Measurements from ENCODE around the gene LBX2. TPM values are rescaled to one million over a fixed set of nuclear protein-coding genes. Genes with fewer than 3 reads are reported as not detected.
A peak's percentile ranks its signal among the peaks of the same experiment; 100 is the strongest.

Gene LBX2
- total and polyA plus RNA-seq, 9 of the 15 experiments (the other 6 are each of a cell fraction or from before 2014, with no cell fraction given), result 0.39 to 6.2 (median 1.8) TPM; not detected in 1

DNA sequence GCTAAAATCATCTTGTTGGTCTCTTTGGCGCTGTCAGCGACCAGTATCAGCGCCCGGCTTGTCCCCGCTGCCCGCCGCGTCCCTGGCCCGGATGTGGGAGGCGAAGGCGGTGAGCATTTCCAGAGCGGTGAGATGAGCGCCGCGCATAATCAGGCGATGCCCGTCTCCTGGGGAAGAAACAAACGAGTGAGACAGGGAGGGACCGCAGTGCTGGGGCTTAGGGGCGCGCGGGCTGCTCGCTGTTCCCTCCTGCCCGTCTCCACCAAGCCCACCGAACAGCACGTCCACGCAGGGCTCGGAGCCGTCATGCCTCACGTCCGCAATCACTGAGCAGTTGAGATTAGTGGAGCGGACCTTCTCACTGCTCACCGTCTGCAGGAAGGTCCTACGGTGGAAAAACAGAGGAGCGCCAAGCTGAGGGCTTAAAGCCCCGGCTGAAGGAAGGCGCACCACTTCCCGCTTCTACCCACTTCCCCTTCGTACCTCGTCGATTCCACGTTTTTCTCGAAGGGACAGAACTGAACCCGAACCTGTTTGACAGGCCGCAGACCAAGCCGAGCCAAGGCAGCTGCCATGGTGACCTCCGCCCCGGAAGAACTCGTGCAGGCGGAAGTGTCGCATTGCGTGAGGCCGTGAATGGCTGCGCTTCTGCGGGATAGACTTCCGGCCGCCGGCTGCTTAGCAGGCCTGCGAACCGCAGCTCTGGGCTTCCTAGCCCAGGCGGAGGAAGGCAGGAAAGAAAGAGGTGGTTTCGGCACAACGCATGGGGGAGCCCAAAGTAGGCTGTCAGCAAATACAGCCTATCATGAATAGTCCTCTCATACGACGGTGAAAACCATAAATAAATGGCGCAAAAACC is 27.1 kb downstream of the LBX2 start, which contains the start of gene MRPL53 (continued):
- TF ChIP-seq, protein P1, sequence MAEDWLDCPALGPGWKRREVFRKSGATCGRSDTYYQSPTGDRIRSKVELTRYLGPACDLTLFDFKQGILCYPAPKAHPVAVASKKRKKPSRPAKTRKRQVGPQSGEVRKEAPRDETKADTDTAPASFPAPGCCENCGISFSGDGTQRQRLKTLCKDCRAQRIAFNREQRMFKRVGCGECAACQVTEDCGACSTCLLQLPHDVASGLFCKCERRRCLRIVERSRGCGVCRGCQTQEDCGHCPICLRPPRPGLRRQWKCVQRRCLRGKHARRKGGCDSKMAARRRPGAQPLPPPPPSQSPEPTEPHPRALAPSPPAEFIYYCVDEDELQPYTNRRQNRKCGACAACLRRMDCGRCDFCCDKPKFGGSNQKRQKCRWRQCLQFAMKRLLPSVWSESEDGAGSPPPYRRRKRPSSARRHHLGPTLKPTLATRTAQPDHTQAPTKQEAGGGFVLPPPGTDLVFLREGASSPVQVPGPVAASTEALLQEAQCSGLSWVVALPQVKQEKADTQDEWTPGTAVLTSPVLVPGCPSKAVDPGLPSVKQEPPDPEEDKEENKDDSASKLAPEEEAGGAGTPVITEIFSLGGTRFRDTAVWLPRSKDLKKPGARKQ (CRISPR knock-in tag; IDR thresholded peaks at IDR 0.05), result no peak
- TF ChIP-seq CEBPZ (IDR thresholded peaks at IDR 0.05; ENCODE audit: borderline replicate concordance, low read depth, low read length) (no peak), ZNF75A (CRISPR knock-in tag; IDR thresholded peaks at IDR 0.05) (no peak), PTRF (tag; IDR thresholded peaks at IDR 0.05) (no peak), FOXP4 (CRISPR knock-in tag; IDR thresholded peaks at IDR 0.05; ENCODE audit: borderline replicate concordance) (no peak), ZNF668 (CRISPR knock-in tag; IDR thresholded peaks at IDR 0.05) (no peak), ZNF165 (CRISPR knock-in tag; IDR thresholded peaks at IDR 0.05; ENCODE audit: borderline replicate concordance) (no peak), FOXA1 (IDR thresholded peaks at IDR 0.05; ENCODE audit: borderline replicate concordance) (no peak), ETV5 (CRISPR knock-in tag; IDR thresholded peaks at IDR 0.05; ENCODE audit: low read depth) (peak; percentile 96), ZNF175 (CRISPR knock-in tag; IDR thresholded peaks at IDR 0.05; ENCODE audit: low read depth) (no peak), ZSCAN29 (IDR thresholded peaks at IDR 0.05) (no peak)
- TF ChIP-seq, protein P2, sequence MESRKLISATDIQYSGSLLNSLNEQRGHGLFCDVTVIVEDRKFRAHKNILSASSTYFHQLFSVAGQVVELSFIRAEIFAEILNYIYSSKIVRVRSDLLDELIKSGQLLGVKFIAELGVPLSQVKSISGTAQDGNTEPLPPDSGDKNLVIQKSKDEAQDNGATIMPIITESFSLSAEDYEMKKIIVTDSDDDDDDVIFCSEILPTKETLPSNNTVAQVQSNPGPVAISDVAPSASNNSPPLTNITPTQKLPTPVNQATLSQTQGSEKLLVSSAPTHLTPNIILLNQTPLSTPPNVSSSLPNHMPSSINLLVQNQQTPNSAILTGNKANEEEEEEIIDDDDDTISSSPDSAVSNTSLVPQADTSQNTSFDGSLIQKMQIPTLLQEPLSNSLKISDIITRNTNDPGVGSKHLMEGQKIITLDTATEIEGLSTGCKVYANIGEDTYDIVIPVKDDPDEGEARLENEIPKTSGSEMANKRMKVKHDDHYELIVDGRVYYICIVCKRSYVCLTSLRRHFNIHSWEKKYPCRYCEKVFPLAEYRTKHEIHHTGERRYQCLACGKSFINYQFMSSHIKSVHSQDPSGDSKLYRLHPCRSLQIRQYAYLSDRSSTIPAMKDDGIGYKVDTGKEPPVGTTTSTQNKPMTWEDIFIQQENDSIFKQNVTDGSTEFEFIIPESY (CRISPR knock-in tag; IDR thresholded peaks at IDR 0.05), result 0 out of 2 replicates have a peak, but pooled peaks have one; percentile 37
- TF ChIP-seq, protein P3, sequence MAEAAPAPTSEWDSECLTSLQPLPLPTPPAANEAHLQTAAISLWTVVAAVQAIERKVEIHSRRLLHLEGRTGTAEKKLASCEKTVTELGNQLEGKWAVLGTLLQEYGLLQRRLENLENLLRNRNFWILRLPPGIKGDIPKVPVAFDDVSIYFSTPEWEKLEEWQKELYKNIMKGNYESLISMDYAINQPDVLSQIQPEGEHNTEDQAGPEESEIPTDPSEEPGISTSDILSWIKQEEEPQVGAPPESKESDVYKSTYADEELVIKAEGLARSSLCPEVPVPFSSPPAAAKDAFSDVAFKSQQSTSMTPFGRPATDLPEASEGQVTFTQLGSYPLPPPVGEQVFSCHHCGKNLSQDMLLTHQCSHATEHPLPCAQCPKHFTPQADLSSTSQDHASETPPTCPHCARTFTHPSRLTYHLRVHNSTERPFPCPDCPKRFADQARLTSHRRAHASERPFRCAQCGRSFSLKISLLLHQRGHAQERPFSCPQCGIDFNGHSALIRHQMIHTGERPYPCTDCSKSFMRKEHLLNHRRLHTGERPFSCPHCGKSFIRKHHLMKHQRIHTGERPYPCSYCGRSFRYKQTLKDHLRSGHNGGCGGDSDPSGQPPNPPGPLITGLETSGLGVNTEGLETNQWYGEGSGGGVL (CRISPR knock-in tag; IDR thresholded peaks at IDR 0.05), result no peak

Data from K562 (cell line).